MV-4-11 (cell line): ENCODE data around the gene NOVA2.

Experiments used
- DNase-seq: peaks from one replicate; lab custom pipeline; 2025; lab: John Stamatoyannopoulos, UW

Gene NOVA2

GRCh38 chr19:46000491-46001246, 27.0 kb upstream of the NOVA2 start:
- DNase-seq: no peak

GRCh38 chr19:45999653-46000121, 26.0 kb upstream of the NOVA2 start:
- peak; percentile 44 for DNase-seq

- DNase-seq: no peak
Measured at GRCh38 chr19:45998834-45999233, 25.2 kb upstream of the NOVA2 start.

GRCh38 chr19:45996933-45997332, 23.3 kb upstream of the NOVA2 start:
- DNase-seq: no peak

GRCh38 chr19:45995715-45996385, 22.2 kb upstream of the NOVA2 start:
- no peak for DNase-seq

GRCh38 chr19:45994998-45995714, 21.5 kb upstream of the NOVA2 start, which contains the start of gene CCDC61:
Gene CCDC61 (plus strand): TSS chr19:45995467. CDS start chr19:46003019, 7,552 bp downstream.
- DNase-seq: peak; percentile 100

- peak; percentile 33 for DNase-seq
Measured at GRCh38 chr19:45994456-45994997, 20.9 kb upstream of the NOVA2 start.

GRCh38 chr19:45990113-45990728, 16.6 kb upstream of the NOVA2 start:
- DNase-seq: no peak

GRCh38 chr19:45985321-45985720, 11.7 kb upstream of the NOVA2 start:
- no peak for DNase-seq

GRCh38 chr19:45981350-45981749, 7.7 kb upstream of the NOVA2 start:
- DNase-seq: no peak

- no peak for DNase-seq
Measured at GRCh38 chr19:45978156-45978555, 4.5 kb upstream of the NOVA2 start.

- no peak for DNase-seq
Measured at GRCh38 chr19:45976178-45976577, 2.5 kb upstream of the NOVA2 start.

GRCh38 chr19:45975306-45976070, 1.8 kb upstream of the NOVA2 start:
- no peak for DNase-seq

- DNase-seq: no peak
Measured at GRCh38 chr19:45972947-45973540, 621 bp downstream of the NOVA2 start.

GRCh38 chr19:45972081-45972946, 1.4 kb downstream of the NOVA2 start:
- peak; percentile 41 for DNase-seq

GRCh38 chr19:45971260-45971902, 2.3 kb downstream of the NOVA2 start:
- no peak for DNase-seq

GRCh38 chr19:45969676-45970075, 4.0 kb downstream of the NOVA2 start:
- no peak for DNase-seq

- DNase-seq: no peak
Measured at GRCh38 chr19:45968626-45969025, 5.0 kb downstream of the NOVA2 start.

- DNase-seq: no peak
Measured at GRCh38 chr19:45967246-45967645, 6.4 kb downstream of the NOVA2 start.
